ENCODE results near the gene PHF10.

PHF10 gene

GRCh38 chr6:169741344-169741743 is 17.0 kb upstream of the PHF10 start:
- no peak overlapping the region for H3K4me3 ChIP-seq (ENCODE audit: low read depth in 1 of 2, low read length in 1 of 2)
- TF ChIP-seq, protein P1, sequence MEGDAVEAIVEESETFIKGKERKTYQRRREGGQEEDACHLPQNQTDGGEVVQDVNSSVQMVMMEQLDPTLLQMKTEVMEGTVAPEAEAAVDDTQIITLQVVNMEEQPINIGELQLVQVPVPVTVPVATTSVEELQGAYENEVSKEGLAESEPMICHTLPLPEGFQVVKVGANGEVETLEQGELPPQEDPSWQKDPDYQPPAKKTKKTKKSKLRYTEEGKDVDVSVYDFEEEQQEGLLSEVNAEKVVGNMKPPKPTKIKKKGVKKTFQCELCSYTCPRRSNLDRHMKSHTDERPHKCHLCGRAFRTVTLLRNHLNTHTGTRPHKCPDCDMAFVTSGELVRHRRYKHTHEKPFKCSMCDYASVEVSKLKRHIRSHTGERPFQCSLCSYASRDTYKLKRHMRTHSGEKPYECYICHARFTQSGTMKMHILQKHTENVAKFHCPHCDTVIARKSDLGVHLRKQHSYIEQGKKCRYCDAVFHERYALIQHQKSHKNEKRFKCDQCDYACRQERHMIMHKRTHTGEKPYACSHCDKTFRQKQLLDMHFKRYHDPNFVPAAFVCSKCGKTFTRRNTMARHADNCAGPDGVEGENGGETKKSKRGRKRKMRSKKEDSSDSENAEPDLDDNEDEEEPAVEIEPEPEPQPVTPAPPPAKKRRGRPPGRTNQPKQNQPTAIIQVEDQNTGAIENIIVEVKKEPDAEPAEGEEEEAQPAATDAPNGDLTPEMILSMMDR (IDR thresholded peaks at IDR 0.05), result no peak
- peaks cover 19% of the 10 kb centered on the region for H3K27me3 ChIP-seq
- H3K9me3 ChIP-seq, result no peaks in the 10 kb centered on the region
- no peaks in the 10 kb centered on the region for H3K36me3 ChIP-seq
- no peaks in the 10 kb centered on the region for H3K4me1 ChIP-seq (ENCODE audit: control insufficient read depth in 1 of 2, insufficient read depth in 1 of 2, low read depth in 1 of 2, low read length in 1 of 2)
- H3K27ac ChIP-seq, result no peak overlapping the region

- Histone ChIP-seq H3K9me3 (no peaks in the 10 kb centered on the region), H3K27me3 (peaks cover 26% of the 10 kb centered on the region), H3K4me3 (ENCODE audit: low read depth in 1 of 2, low read length in 1 of 2) (no peak overlapping the region)
Observed at GRCh38 chr6:169738976-169739529, 14.8 kb upstream of the PHF10 start.

DNA sequence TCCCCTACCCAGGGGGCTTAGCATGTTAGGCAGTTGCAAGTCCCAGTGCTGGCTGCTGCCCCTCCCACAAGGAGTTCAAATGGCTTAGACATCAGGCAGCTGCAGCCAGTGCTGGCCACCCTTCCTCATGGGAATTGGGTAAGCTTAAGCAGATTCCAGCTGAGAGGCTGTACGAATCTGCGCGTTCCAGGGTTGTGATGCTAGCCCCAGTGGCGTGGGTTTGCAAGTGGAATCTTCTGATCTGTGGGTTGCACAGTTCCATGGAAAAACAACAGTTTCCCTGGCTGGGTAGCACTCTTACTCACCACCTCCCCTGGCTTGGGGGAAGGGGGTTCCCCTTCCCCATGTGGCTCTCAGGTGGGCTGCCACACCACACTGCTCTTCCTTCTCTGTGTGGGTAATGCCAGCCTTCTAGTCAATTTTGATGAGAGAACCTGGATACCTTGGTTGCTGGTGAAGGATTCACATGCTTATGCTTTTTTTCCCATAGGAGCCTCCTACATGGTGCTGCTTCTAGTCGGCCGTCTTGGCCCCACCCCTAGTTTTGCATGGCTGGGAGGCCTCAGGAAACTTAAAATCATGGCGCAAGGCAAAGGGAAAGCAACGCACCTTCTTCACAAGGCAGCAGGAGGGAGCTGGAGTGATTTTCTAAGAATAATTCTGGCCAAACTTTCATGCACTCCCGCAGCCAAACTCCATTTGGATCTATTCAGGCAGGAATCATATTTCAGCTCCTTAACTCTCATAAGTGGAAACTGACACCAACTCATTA is 14.1 kb upstream of the PHF10 start:
- H3K36me3 ChIP-seq, result no peaks in the 10 kb centered on the region
- H3K9me3 ChIP-seq, result no peaks in the 10 kb centered on the region
- H3K27me3 ChIP-seq, result peaks cover 31% of the 10 kb centered on the region
- H3K4me1 ChIP-seq (ENCODE audit: control insufficient read depth in 1 of 2, insufficient read depth in 1 of 2, low read depth in 1 of 2, low read length in 1 of 2), result no peaks in the 10 kb centered on the region
- no peak overlapping the region for H3K4me3 ChIP-seq (ENCODE audit: low read depth in 1 of 2, low read length in 1 of 2)
- H3K27ac ChIP-seq, result no peak overlapping the region
- TF ChIP-seq, protein P1 (IDR thresholded peaks at IDR 0.05), result no peak

More at GRCh38 chr6:169738976-169739529, 14.8 kb upstream of the PHF10 start:
- Histone ChIP-seq H3K27ac (no peak overlapping the region), H3K36me3 (no peaks in the 10 kb centered on the region), H3K4me1 (ENCODE audit: control insufficient read depth in 1 of 2, insufficient read depth in 1 of 2, low read depth in 1 of 2, low read length in 1 of 2) (no peaks in the 10 kb centered on the region)
- TF ChIP-seq, protein P1 (IDR thresholded peaks at IDR 0.05), result no peak

DNA sequence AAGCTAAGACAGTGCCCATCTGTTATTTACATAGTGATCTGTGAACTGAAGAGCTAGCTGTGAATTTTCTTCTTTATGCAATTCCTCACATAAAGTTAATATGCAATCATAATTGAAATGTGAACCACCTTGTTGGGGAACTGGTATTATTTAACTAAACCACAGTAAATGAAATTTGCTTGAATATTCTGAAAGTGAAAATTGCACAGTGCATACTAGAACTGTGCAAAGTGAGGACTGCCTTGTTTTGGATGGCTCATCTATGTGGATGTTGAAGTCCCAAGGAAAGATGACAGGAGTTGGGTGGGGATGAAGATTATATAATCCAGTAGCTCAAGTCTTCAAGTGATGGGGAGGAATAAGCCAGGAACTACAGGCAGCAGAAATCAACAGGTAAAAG is 5.7 kb upstream of the PHF10 start:
- peaks cover 39% of the 10 kb centered on the region for H3K27me3 ChIP-seq
- no peak overlapping the region for H3K4me3 ChIP-seq (ENCODE audit: low read depth in 1 of 2, low read length in 1 of 2)
- no peaks in the 10 kb centered on the region for H3K36me3 ChIP-seq
- H3K9me3 ChIP-seq, result no peaks in the 10 kb centered on the region
- H3K27ac ChIP-seq, result no peak overlapping the region
- TF ChIP-seq, protein P1 (IDR thresholded peaks at IDR 0.05), result no peak
- peaks cover 3 to 4% of the 10 kb centered on the region in 2 experiments for H3K4me1 ChIP-seq (ENCODE audit: control insufficient read depth in 1 of 2, insufficient read depth in 1 of 2, low read depth in 1 of 2, low read length in 1 of 2)

- peaks cover 49% of the 10 kb centered on the region for H3K27me3 ChIP-seq
- peaks cover 15 to 17% of the 10 kb centered on the region in 2 experiments for H3K4me1 ChIP-seq (ENCODE audit: control insufficient read depth in 1 of 2, insufficient read depth in 1 of 2, low read depth in 1 of 2, low read length in 1 of 2)
- no peaks in the 10 kb centered on the region for H3K9me3 ChIP-seq
- no peak overlapping the region for H3K4me3 ChIP-seq (ENCODE audit: low read depth in 1 of 2, low read length in 1 of 2)
- TF ChIP-seq, protein P1 (IDR thresholded peaks at IDR 0.05), result no peak
- no peak overlapping the region for H3K27ac ChIP-seq
- H3K36me3 ChIP-seq, result no peaks in the 10 kb centered on the region
Observed at GRCh38 chr6:169726963-169727362, 2.7 kb upstream of the PHF10 start.

Measured in neutrophil (primary cell).